Activated T-cell treated with anti-CD3 and anti-CD28 coated beads, Interleukin-2, amount 50 U/mL, for 72 hours (primary cell): ENCODE data around the gene HSPBP1. TPM values are rescaled to one million over a fixed set of nuclear protein-coding genes. Genes with fewer than 3 reads are reported as not detected.

ENCODE experiments used
- ATAC-seq, 2 donors: fragments of 150-1000 bp; cut with Tn5 transposase; replicated peaks in 1 of 2; 2 replicates each; pipeline ENCODE4 v1.10.0; 2021; ENCODE audit warnings: moderate library complexity in 2 of 2, mild to moderate bottlenecking in 1 of 2
- DNase-seq, 2 donors: peaks; one replicate each; pipeline ENCODE4 v3.0.0; 2021 to 2022; ENCODE audit warnings: mixed read lengths in 1 of 2
- H3K27ac Mint-ChIP-seq: one replicate; pipeline ENCODE4 v1.8.0; 2022; ENCODE audit warnings: mild to moderate bottlenecking, moderate library complexity, mixed read lengths
- H3K27me3 Mint-ChIP-seq: one replicate; pipeline ENCODE4 v1.8.0; 2022; ENCODE audit warnings: low read depth, mixed read lengths
- H3K36me3 Mint-ChIP-seq, 2 donors: one replicate each; pipeline ENCODE4 v1.8.0; 2022; ENCODE audit warnings: mixed read lengths in 2 of 2, mild to moderate bottlenecking in 1 of 2; ENCODE audit not compliant: insufficient read depth in 2 of 2
- H3K4me1 Mint-ChIP-seq: one replicate; pipeline ENCODE4 v1.8.0; 2022; ENCODE audit warnings: low read depth, mixed read lengths
- H3K4me3 Mint-ChIP-seq, 2 donors: one replicate each; pipeline ENCODE4 v1.8.0; 2022; ENCODE audit warnings: mild to moderate bottlenecking in 2 of 2, mixed read lengths in 2 of 2, moderate library complexity in 2 of 2
- H3K9me3 Mint-ChIP-seq, 2 donors: one replicate each; pipeline ENCODE4 v1.8.0; 2022; ENCODE audit warnings: mixed read lengths in 2 of 2
- total RNA-seq, 2 donors: library from RNA; stranded (reverse); gene quantifications; one replicate each; pipeline ENCODE4 v1.2.3, GENCODE V29; 2022

HSPBP1 gene
- total RNA-seq, 2 donors from 2014 or later = 23.9 to 31.1 TPM

GRCh38 chr19:55301459-55302317 is 21.8 kb upstream of the HSPBP1 start:
- H3K36me3 Mint-ChIP-seq = no peaks in the 10 kb centered on the region
- H3K4me1 Mint-ChIP-seq = peaks cover 16% of the 10 kb centered on the region
- no peaks in the 10 kb centered on the region for H3K9me3 Mint-ChIP-seq
- peak overlapping the region; percentile 55 for H3K27ac Mint-ChIP-seq
- peak overlapping the region; percentile 90 to 91 for H3K4me3 Mint-ChIP-seq
- no peaks in the 10 kb centered on the region for H3K27me3 Mint-ChIP-seq
- peak; percentile 95 to 97 for DNase-seq
- peak; percentile 90 to 92 for ATAC-seq

- Mint-ChIP-seq H3K27me3 (no peaks in the 10 kb centered on the region), H3K4me1 (peaks cover 12% of the 10 kb centered on the region), H3K4me3 (peak overlapping the region; percentile 44 to 91), H3K27ac (no peak overlapping the region), H3K9me3 (no peaks in the 10 kb centered on the region), H3K36me3 (no peaks in the 10 kb centered on the region)
- no peak for ATAC-seq
- DNase-seq = no peak
Measured at GRCh38 chr19:55300886-55301458, 21.1 kb upstream of the HSPBP1 start.

GRCh38 chr19:55299991-55300390 is 20.1 kb upstream of the HSPBP1 start:
- Mint-ChIP-seq H3K27me3 (no peaks in the 10 kb centered on the region), H3K9me3 (no peaks in the 10 kb centered on the region), H3K27ac (no peak overlapping the region), H3K4me3 (no peak overlapping the region), H3K36me3 (no peaks in the 10 kb centered on the region), H3K4me1 (peaks cover 12% of the 10 kb centered on the region)
- DNase-seq (no peak), ATAC-seq (no peak)

GRCh38 chr19:55297267-55297666 is 17.4 kb upstream of the HSPBP1 start:
- H3K27ac Mint-ChIP-seq = no peak overlapping the region
- H3K4me3 Mint-ChIP-seq = no peak overlapping the region
- ATAC-seq = no peak
- no peaks in the 10 kb centered on the region for H3K9me3 Mint-ChIP-seq
- DNase-seq = no peak
- no peaks in the 10 kb centered on the region for H3K36me3 Mint-ChIP-seq
- no peaks in the 10 kb centered on the region for H3K27me3 Mint-ChIP-seq
- H3K4me1 Mint-ChIP-seq = peaks cover 12% of the 10 kb centered on the region

- DNase-seq (no peak), ATAC-seq (no peak)
- Mint-ChIP-seq H3K4me1 (peaks cover 6% of the 10 kb centered on the region), H3K36me3 (no peaks in the 10 kb centered on the region), H3K27me3 (no peaks in the 10 kb centered on the region), H3K4me3 (no peak overlapping the region), H3K27ac (no peak overlapping the region), H3K9me3 (no peaks in the 10 kb centered on the region)
Measured at GRCh38 chr19:55289117-55289796, 9.3 kb upstream of the HSPBP1 start.

- DNase-seq (no peak), ATAC-seq (no peak)
- Mint-ChIP-seq H3K4me1 (peaks cover 16% of the 10 kb centered on the region), H3K36me3 (no peaks in the 10 kb centered on the region), H3K27ac (no peak overlapping the region), H3K9me3 (no peaks in the 10 kb centered on the region), H3K27me3 (peaks cover 7% of the 10 kb centered on the region), H3K4me3 (no peak overlapping the region)
Measured at GRCh38 chr19:55287361-55288079, 7.6 kb upstream of the HSPBP1 start.

- H3K36me3 Mint-ChIP-seq = no peaks in the 10 kb centered on the region
- H3K27me3 Mint-ChIP-seq = peaks cover 7% of the 10 kb centered on the region
- peak overlapping the region; percentile 54 to 63 for H3K4me3 Mint-ChIP-seq
- ATAC-seq (no peak), DNase-seq (no peak)
- peaks cover 22% of the 10 kb centered on the region for H3K4me1 Mint-ChIP-seq
- H3K9me3 Mint-ChIP-seq = no peaks in the 10 kb centered on the region
- peak overlapping the region; percentile 63 for H3K27ac Mint-ChIP-seq
Measured at GRCh38 chr19:55285229-55285890, 5.5 kb upstream of the HSPBP1 start.

- Mint-ChIP-seq H3K9me3 (no peaks in the 10 kb centered on the region), H3K4me1 (peaks cover 28% of the 10 kb centered on the region), H3K27ac (peak overlapping the region; percentile 63), H3K4me3 (peak overlapping the region; percentile 54 to 63), H3K36me3 (peaks cover 2% of the 10 kb centered on the region in 2 donors), H3K27me3 (peaks cover 7% of the 10 kb centered on the region)
- no peak for ATAC-seq
- DNase-seq = no peak
Measured at GRCh38 chr19:55284405-55285058, 4.6 kb upstream of the HSPBP1 start.

- Mint-ChIP-seq H3K36me3 (peaks cover 2% of the 10 kb centered on the region in 2 donors), H3K27ac (peak within 1 kb of the TSS; percentile 56), H3K27me3 (peaks cover 7% of the 10 kb centered on the region), H3K4me1 (peaks cover 34% of the 10 kb centered on the region), H3K9me3 (no peaks in the 10 kb centered on the region), H3K4me3 (peak within 1 kb of the TSS; percentile 62 to 82)
- peak; percentile 54 to 60 for DNase-seq
- no peak for ATAC-seq
Measured at GRCh38 chr19:55283548-55284377, 3.9 kb upstream of the HSPBP1 start, which contains the start of gene BRSK1. TSS of gene BRSK1 (plus strand) at chr19:55283997. CDS start at chr19:55284443, 446 bp downstream.

- Mint-ChIP-seq H3K4me3 (peak overlapping the region; percentile 91 to 94), H3K27me3 (peaks cover 7% of the 10 kb centered on the region), H3K36me3 (peaks cover 2 to 4% of the 10 kb centered on the region in 2 donors), H3K9me3 (no peaks in the 10 kb centered on the region), H3K27ac (peak overlapping the region; percentile 95), H3K4me1 (peaks cover 54% of the 10 kb centered on the region)
- no peak for ATAC-seq
- DNase-seq = no peak
Measured at GRCh38 chr19:55279340-55279739, 570 bp downstream of the HSPBP1 start.

GRCh38 chr19:55278391-55279135 is 1.3 kb downstream of the HSPBP1 start:
- Mint-ChIP-seq H3K4me1 (peaks cover 51% of the 10 kb centered on the region), H3K27me3 (peaks cover 5% of the 10 kb centered on the region), H3K36me3 (peaks cover 4% of the 10 kb centered on the region in 2 donors), H3K9me3 (no peaks in the 10 kb centered on the region), H3K27ac (no peak overlapping the region), H3K4me3 (peak overlapping the region; percentile 91 to 94)
- no peak for ATAC-seq
- DNase-seq = no peak
